K562 (cell line): Measurements from ENCODE around the gene ARL14EPL.

Experiments
- JUNB ChIP-seq: fragments of 450-650 bp; formaldehyde crosslinking; conservative IDR thresholded peaks from 2 replicates; pipeline ENCODE4 v1.4.0; 2020; ENCODE audit warnings: mild to moderate bottlenecking
- POLR2A ChIP-seq: fragments of 450-650 bp; conservative IDR thresholded peaks from 2 replicates; pipeline ENCODE4 v1.6.1; 2016
- POLR2AphosphoS5 ChIP-seq: IDR thresholded peaks from 2 replicates; pipeline ENCODE4 v1.6.1; 2011; ENCODE audit warnings: mild to moderate bottlenecking, low read depth, low read length, moderate library complexity; ENCODE audit not compliant: control insufficient read depth, insufficient read depth
- PRPF4 ChIP-seq: fragments of 200-400 bp; formaldehyde crosslinking; IDR thresholded peaks from one replicate; pipeline ENCODE4 v1.6.1; 2017; ENCODE audit warnings: low read length, low read depth, mild to moderate bottlenecking; ENCODE audit not compliant: insufficient read depth, poor library complexity, severe bottlenecking
- ZKSCAN1 ChIP-seq: fragments of 150-350 bp; IDR thresholded peaks from 2 replicates; pipeline ENCODE4 v1.6.1; 2016; ENCODE audit warnings: low read depth, low read length
- TF ChIP-seq, protein P1 (sequence below): fragments of 250-450 bp; sonication (Bioruptor Pico); IDR thresholded peaks from 2 replicates; pipeline ENCODE4 v1.6.1; 2021; ENCODE audit warnings: mild to moderate bottlenecking
- TF ChIP-seq, protein P2 (sequence below): sonication (generic); formaldehyde crosslinking; IDR thresholded peaks from 2 replicates; pipeline ENCODE4 v1.8.1; 2022; ENCODE audit warnings: missing genetic modification reagents
- TF ChIP-seq, protein P3 (sequence below): fragments of 250-450 bp; sonication (Bioruptor Pico); IDR thresholded peaks from 2 replicates; pipeline ENCODE4 v1.4.0; 2020; ENCODE audit warnings: borderline replicate concordance
- TF ChIP-seq, protein P4 (sequence below): fragments of 450-650 bp; conservative IDR thresholded peaks from 2 replicates; pipeline ENCODE4 v1.6.1; 2016; ENCODE audit warnings: missing genetic modification characterization, low read depth, mild to moderate bottlenecking, missing compliant biosample characterization, moderate library complexity
- TF ChIP-seq, protein P5 (sequence below): sonication (generic); formaldehyde crosslinking; IDR thresholded peaks from 2 replicates; pipeline ENCODE4 v1.5.0; 2020; ENCODE audit warnings: missing genetic modification reagents

DNA sequence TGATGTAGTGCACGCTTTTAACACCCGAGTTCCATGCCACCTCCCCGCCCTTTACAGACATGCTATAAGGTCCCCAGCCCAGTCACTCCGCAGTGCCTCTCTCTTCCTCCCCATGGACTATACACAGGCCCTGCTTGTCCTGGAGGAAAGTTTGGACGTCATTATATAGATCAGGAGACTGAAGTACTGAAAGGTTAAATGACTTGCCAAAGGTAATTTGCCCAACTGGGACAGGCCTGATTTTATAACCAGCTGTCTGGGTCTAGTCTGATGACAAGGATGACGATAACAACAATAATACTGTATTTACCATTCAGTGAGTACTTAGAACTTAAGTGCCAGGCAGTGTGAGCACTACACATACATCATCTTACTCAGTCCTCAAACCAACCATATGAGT is 36.9 kb upstream of the ARL14EPL start:
- TF ChIP-seq, protein P1, sequence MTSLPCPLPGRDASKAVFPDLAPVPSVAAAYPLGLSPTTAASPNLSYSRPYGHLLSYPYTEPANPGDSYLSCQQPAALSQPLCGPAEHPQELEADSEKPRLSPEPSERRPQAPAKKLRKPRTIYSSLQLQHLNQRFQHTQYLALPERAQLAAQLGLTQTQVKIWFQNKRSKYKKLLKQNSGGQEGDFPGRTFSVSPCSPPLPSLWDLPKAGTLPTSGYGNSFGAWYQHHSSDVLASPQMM, result no peak
- TF ChIP-seq, protein P2, sequence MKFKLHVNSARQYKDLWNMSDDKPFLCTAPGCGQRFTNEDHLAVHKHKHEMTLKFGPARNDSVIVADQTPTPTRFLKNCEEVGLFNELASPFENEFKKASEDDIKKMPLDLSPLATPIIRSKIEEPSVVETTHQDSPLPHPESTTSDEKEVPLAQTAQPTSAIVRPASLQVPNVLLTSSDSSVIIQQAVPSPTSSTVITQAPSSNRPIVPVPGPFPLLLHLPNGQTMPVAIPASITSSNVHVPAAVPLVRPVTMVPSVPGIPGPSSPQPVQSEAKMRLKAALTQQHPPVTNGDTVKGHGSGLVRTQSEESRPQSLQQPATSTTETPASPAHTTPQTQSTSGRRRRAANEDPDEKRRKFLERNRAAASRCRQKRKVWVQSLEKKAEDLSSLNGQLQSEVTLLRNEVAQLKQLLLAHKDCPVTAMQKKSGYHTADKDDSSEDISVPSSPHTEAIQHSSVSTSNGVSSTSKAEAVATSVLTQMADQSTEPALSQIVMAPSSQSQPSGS (CRISPR knock-in tag), result no peak
- TF ChIP-seq ZKSCAN1 (no peak), JUNB (CRISPR knock-in tag) (no peak), POLR2AphosphoS5 (no peak), POLR2A (no peak), PRPF4 (no peak)
- TF ChIP-seq, protein P3, sequence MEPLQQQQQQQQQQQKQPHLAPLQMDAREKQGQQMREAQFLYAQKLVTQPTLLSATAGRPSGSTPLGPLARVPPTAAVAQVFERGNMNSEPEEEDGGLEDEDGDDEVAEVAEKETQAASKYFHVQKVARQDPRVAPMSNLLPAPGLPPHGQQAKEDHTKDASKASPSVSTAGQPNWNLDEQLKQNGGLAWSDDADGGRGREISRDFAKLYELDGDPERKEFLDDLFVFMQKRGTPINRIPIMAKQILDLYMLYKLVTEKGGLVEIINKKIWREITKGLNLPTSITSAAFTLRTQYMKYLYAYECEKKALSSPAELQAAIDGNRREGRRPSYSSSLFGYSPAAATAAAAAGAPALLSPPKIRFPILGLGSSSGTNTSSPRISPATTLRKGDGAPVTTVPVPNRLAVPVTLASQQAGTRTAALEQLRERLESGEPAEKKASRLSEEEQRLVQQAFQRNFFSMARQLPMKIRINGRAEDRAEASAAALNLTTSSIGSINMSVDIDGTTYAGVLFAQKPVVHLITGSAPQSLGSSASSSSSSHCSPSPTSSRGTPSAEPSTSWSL (CRISPR knock-in tag), result no peak
- TF ChIP-seq, protein P4, sequence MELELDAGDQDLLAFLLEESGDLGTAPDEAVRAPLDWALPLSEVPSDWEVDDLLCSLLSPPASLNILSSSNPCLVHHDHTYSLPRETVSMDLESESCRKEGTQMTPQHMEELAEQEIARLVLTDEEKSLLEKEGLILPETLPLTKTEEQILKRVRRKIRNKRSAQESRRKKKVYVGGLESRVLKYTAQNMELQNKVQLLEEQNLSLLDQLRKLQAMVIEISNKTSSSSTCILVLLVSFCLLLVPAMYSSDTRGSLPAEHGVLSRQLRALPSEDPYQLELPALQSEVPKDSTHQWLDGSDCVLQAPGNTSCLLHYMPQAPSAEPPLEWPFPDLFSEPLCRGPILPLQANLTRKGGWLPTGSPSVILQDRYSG (tag), result no peak
- TF ChIP-seq, protein P5, sequence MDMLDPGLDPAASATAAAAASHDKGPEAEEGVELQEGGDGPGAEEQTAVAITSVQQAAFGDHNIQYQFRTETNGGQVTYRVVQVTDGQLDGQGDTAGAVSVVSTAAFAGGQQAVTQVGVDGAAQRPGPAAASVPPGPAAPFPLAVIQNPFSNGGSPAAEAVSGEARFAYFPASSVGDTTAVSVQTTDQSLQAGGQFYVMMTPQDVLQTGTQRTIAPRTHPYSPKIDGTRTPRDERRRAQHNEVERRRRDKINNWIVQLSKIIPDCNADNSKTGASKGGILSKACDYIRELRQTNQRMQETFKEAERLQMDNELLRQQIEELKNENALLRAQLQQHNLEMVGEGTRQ (CRISPR knock-in tag), result no peak
